ENCODE measurements around the gene DPYD. TPM values are rescaled to one million over a fixed set of nuclear protein-coding genes. Genes with fewer than 3 reads are reported as not detected.

The DPYD gene
- total RNA-seq, 2 donors from 2014 or later: 4.9 to 11.7 TPM

DNA sequence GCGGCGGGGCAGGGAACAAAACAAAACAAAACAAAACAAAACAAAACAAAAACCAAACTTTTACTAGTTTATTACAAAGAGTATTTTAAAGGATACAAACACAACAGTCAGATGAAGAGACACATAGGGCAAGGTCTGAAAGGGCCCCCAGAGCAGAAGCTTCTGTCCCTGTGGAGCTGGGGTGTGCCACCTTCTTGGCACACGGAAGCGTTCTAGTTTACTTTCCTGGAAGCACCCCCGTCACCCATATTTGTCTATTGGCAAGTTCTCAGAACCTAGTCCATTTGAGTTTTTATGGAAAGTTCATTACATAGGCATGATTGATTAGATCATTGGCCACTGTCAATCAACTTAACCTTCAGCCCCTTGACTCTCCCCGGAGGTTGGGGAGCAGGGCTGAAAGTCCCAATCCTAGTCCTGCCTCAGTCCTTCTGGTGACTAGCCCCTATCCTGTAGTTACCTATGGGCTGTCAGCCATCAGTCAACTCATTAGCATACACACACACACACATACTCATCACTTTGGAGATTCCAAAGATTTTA, 380.4 kb downstream of the DPYD start:
- H3K4me3 ChIP-seq: no peak overlapping the region
- H3K27ac ChIP-seq: no peak overlapping the region
- no peaks in the 10 kb centered on the region for H3K4me1 ChIP-seq
- no peaks in the 10 kb centered on the region for H3K36me3 ChIP-seq
- no peak for DNase-seq
- H3K9ac ChIP-seq (ENCODE audit: low read depth in 2 of 2, low read length in 2 of 2): no peak overlapping the region
- no peaks in the 10 kb centered on the region for H3K27me3 ChIP-seq
- no peaks in the 10 kb centered on the region for H3K9me3 ChIP-seq
- TF ChIP-seq, protein P1, sequence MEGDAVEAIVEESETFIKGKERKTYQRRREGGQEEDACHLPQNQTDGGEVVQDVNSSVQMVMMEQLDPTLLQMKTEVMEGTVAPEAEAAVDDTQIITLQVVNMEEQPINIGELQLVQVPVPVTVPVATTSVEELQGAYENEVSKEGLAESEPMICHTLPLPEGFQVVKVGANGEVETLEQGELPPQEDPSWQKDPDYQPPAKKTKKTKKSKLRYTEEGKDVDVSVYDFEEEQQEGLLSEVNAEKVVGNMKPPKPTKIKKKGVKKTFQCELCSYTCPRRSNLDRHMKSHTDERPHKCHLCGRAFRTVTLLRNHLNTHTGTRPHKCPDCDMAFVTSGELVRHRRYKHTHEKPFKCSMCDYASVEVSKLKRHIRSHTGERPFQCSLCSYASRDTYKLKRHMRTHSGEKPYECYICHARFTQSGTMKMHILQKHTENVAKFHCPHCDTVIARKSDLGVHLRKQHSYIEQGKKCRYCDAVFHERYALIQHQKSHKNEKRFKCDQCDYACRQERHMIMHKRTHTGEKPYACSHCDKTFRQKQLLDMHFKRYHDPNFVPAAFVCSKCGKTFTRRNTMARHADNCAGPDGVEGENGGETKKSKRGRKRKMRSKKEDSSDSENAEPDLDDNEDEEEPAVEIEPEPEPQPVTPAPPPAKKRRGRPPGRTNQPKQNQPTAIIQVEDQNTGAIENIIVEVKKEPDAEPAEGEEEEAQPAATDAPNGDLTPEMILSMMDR (IDR thresholded peaks at IDR 0.05): no peak
- intact Hi-C loops (cut with DNase I): no loop called here

DNA sequence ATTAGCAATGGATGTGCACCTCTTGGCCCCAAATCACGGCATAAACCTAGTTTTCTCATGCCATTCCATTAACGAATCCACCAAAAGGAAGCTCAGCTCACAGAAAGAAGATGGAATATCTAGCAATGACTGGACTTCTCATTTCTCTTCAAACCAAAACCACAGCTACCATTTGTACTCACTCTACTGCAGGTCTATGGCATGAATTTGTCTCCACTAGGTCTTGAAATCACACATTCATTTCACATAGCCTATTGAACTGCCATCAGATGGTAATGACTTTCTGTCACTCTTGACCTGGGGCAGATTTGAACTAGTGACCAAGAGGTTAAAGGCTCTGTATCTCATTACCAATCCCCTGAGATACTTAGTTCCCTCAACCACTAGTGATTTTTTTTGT, 382.7 kb downstream of the DPYD start:
- TF ChIP-seq, protein P1 (IDR thresholded peaks at IDR 0.05): no peak
- Histone ChIP-seq H3K4me3 (no peak overlapping the region), H3K9me3 (no peaks in the 10 kb centered on the region), H3K27ac (no peak overlapping the region), H3K4me1 (no peaks in the 10 kb centered on the region), H3K27me3 (no peaks in the 10 kb centered on the region), H3K9ac (ENCODE audit: low read depth in 2 of 2, low read length in 2 of 2) (no peak overlapping the region), H3K36me3 (no peaks in the 10 kb centered on the region)
- no peak for DNase-seq
- intact Hi-C loops (cut with DNase I): no loop called here

DNA sequence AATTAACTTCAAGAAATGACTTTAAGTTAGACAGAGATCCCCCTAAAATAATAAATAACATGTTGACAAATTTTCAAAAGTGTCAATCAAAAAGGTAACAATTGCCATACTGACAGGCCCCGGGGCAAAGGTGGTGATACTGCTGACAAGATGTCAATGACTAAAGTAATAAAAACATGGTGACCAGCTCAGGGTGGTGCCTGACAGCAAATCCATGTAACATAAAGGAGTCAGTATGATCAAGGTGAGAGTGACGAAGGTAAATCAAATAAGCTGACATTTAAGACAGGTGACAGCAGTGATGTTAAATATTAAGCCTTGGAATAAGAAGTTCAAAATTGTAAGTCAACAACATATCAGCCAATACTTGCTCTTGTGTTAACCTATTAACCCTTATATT, 387.5 kb downstream of the DPYD start:
- TF ChIP-seq, protein P1 (IDR thresholded peaks at IDR 0.05): no peak
- no peak overlapping the region for H3K27ac ChIP-seq
- no peaks in the 10 kb centered on the region for H3K9me3 ChIP-seq

DNA sequence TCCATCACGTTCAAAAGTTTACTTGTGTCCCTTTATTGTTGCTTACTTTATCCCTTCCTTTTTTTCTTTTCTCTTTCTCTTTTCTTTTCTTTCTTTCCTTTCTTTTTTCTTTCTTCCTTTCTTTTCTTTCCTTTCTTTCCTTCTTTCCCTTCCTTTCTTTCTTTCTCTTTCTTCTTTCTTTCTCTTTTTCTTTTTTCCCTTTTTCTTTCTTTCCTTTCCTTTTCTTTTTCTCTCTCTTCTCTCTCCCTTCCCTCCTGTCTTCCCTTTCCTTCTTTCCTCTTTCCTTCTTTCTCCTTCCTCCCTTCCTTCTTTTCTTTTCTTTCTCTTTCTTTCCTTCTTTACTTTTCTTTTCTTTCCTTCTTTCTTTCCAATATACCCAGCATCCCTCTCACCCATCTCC, 391.2 kb downstream of the DPYD start:
- no peaks in the 10 kb centered on the region for H3K4me1 ChIP-seq
- no peaks in the 10 kb centered on the region for H3K36me3 ChIP-seq
- H3K4me3 ChIP-seq: no peak overlapping the region
- H3K27me3 ChIP-seq: no peaks in the 10 kb centered on the region
- H3K9me3 ChIP-seq: no peaks in the 10 kb centered on the region
- TF ChIP-seq, protein P1 (IDR thresholded peaks at IDR 0.05): no peak
- no peak overlapping the region for H3K27ac ChIP-seq
- DNase-seq: no peak
- no peak overlapping the region for H3K9ac ChIP-seq (ENCODE audit: low read depth in 2 of 2, low read length in 2 of 2)
- intact Hi-C loops (cut with DNase I): loop anchor here (10.0 kb wide), 1 partner anchor 525 kb away; no protein-coding TSS in a partner anchor

More for the DNA sequence above, 387.5 kb downstream of the DPYD start:
- intact Hi-C loops (cut with DNase I): no loop called here
- H3K27me3 ChIP-seq: no peaks in the 10 kb centered on the region
- no peak for DNase-seq
- no peaks in the 10 kb centered on the region for H3K4me1 ChIP-seq
- no peak overlapping the region for H3K4me3 ChIP-seq
- no peak overlapping the region for H3K9ac ChIP-seq (ENCODE audit: low read depth in 2 of 2, low read length in 2 of 2)
- H3K36me3 ChIP-seq: no peaks in the 10 kb centered on the region

DNA sequence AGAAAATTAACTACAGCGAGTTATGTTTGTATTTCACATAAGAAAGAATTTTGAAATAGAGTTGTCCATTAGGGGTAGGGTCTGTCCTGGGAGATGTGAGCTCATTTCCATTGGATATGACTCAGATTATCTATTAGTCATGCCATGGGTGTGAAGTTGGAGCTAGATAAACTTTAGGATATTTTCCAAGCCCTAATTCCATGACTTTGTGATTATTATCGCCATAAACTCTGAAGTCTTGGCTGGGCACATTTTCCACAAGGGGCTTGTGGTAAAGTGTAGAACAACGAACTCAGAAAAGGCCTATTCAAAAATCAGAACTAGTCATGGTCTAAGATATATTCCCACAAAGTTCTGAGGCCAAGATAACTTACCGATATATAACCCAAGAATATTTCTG, 396.6 kb downstream of the DPYD start:
- H3K9me3 ChIP-seq: no peaks in the 10 kb centered on the region
- H3K27me3 ChIP-seq: no peaks in the 10 kb centered on the region
- no peak for DNase-seq
- H3K9ac ChIP-seq (ENCODE audit: low read depth in 2 of 2, low read length in 2 of 2): no peak overlapping the region
- H3K4me3 ChIP-seq: no peak overlapping the region
- intact Hi-C loops (cut with DNase I): loop anchor here (10.0 kb wide), 1 partner anchor 531 kb away; no protein-coding TSS in a partner anchor
- TF ChIP-seq, protein P1 (IDR thresholded peaks at IDR 0.05): no peak
- no peaks in the 10 kb centered on the region for H3K36me3 ChIP-seq
- H3K27ac ChIP-seq: no peak overlapping the region
- no peaks in the 10 kb centered on the region for H3K4me1 ChIP-seq

Data from colonic mucosa (tissue), 4 donors.